Measurements from ENCODE around the gene OXT. TPM values are rescaled to one million over a fixed set of nuclear protein-coding genes. Genes with fewer than 3 reads are reported as not detected.

The OXT gene
- total and polyA plus RNA-seq, 2 of the 13 experiments (the other 11 are each of a cell fraction or from before 2014, with no cell fraction given), result not detected

- TF ChIP-seq ZBTB14 (CRISPR knock-in tag; IDR thresholded peaks at IDR 0.05), result no peak
- no peak for TF ChIP-seq THRA (CRISPR knock-in tag; IDR thresholded peaks at IDR 0.05; ENCODE audit: borderline replicate concordance)
- TF ChIP-seq MEIS2 (CRISPR knock-in tag; IDR thresholded peaks at IDR 0.05), result no peak
- peak; percentile 65; the same call in 1 of the 2 replicates for TF ChIP-seq ZHX1 (CRISPR knock-in tag; IDR thresholded peaks at IDR 0.05; ENCODE audit: low read depth)
- 0 out of 2 replicates have a peak, but pooled peaks have one; percentile 11 for TF ChIP-seq MTA1 (CRISPR knock-in tag; IDR thresholded peaks at IDR 0.05; ENCODE audit: borderline replicate concordance)
- no peak for TF ChIP-seq AGO1 (IDR thresholded peaks at IDR 0.05; ENCODE audit: low read depth, low read length, poor library complexity, severe bottlenecking)
- TF ChIP-seq ZNF597 (CRISPR knock-in tag; IDR thresholded peaks at IDR 0.05), result no peak
- 0 out of 2 replicates have a peak, but pooled peaks have one; percentile 0 for TF ChIP-seq HNF4A (CRISPR knock-in tag; IDR thresholded peaks at IDR 0.05)
- no peak for TF ChIP-seq HIC2 (CRISPR knock-in tag; IDR thresholded peaks at IDR 0.05; ENCODE audit: low read depth)
- TF ChIP-seq ZNF362 (CRISPR knock-in tag; IDR thresholded peaks at IDR 0.05; ENCODE audit: borderline replicate concordance), result no peak
- no peak for TF ChIP-seq NBN (conservative IDR thresholded peaks at IDR 0.05)
- no peak for TF ChIP-seq SNAPC5 (CRISPR knock-in tag; IDR thresholded peaks at IDR 0.05; ENCODE audit: borderline replicate concordance)
- TF ChIP-seq ZNF556 (CRISPR knock-in tag; IDR thresholded peaks at IDR 0.05; ENCODE audit: borderline replicate concordance), result no peak
- TF ChIP-seq ZNF563 (CRISPR knock-in tag; IDR thresholded peaks at IDR 0.05), result 0 out of 2 replicates have a peak, but pooled peaks have one; percentile 54
- no peak for TF ChIP-seq MED1 (CRISPR knock-in tag; IDR thresholded peaks at IDR 0.05)
- no peak for TF ChIP-seq ZNF572 (CRISPR knock-in tag; IDR thresholded peaks at IDR 0.05)
These were observed at the start of gene OXT (continued) for GRCh38 chr20:3071610-3072529.
